ENCODE results near the gene EED.

EED gene

GRCh38 chr11:86251345-86251744 lies 6.8 kb downstream of the EED start:
- DNase-seq (ENCODE audit: low spot score) = no peak
- TF ChIP-seq, protein P1, sequence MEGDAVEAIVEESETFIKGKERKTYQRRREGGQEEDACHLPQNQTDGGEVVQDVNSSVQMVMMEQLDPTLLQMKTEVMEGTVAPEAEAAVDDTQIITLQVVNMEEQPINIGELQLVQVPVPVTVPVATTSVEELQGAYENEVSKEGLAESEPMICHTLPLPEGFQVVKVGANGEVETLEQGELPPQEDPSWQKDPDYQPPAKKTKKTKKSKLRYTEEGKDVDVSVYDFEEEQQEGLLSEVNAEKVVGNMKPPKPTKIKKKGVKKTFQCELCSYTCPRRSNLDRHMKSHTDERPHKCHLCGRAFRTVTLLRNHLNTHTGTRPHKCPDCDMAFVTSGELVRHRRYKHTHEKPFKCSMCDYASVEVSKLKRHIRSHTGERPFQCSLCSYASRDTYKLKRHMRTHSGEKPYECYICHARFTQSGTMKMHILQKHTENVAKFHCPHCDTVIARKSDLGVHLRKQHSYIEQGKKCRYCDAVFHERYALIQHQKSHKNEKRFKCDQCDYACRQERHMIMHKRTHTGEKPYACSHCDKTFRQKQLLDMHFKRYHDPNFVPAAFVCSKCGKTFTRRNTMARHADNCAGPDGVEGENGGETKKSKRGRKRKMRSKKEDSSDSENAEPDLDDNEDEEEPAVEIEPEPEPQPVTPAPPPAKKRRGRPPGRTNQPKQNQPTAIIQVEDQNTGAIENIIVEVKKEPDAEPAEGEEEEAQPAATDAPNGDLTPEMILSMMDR (IDR thresholded peaks at IDR 0.05; ENCODE audit: extremely low read depth, missing control alignments) = no peak

DNA sequence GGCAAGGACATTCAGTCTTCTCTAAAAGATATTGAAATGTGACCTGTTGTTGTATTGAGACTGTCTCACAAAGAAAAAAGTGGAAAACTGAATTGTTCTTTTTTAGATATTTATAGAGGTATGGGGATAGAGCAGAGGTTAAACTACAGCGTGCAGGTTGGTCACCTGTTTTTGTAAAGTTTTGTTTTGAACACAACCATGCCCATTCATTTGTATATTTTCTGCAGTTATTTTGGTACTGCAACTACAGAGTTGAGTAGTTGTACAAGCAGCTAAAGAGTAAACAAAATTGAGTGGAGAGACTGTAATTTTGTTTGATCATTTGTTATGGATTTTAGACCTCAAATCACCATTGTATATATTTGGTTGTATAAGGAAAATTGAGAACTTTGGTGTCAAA lies 11.3 kb downstream of the EED start:
- peak; percentile 25 for DNase-seq (ENCODE audit: low spot score)
- TF ChIP-seq, protein P1 (IDR thresholded peaks at IDR 0.05; ENCODE audit: extremely low read depth, missing control alignments) = no peak

DNA sequence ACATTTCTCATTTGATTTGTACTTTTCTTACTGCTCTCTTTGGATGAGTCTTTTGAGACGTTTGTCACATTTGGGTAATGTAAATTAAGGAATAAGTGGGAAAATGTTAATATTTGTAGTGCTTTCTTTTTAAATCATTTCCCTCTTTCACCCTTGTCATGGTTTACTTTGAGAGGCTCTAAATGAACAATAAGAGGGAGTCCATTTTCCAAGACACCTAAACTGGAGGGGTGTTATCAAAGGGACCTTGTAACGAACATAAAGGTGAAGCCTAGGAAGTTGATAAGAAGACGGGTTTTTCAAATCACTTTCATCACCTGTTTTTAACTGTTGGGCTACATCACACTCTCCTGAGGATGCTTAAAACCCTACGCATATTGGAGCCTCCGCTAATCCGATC lies 12.1 kb downstream of the EED start:
- DNase-seq (ENCODE audit: low spot score) = no peak
- TF ChIP-seq, protein P1 (IDR thresholded peaks at IDR 0.05; ENCODE audit: extremely low read depth, missing control alignments) = no peak

DNA sequence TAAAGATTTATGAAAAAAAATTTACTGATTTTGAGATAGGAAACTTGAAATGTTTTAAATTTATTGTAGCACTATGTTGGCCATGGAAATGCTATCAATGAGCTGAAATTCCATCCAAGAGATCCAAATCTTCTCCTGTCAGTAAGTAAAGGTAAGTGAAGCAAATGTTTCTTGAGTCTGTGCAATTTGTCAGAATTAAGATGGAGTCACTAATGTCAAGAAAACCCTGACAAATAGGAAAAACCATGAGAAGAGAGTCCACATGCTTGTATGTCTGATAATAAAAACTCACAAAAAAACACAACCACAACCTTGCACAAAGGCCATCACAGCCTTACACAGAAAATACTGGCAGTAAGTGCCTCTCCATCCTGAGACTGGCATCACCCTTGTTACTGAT lies 12.9 kb downstream of the EED start:
- DNase-seq (ENCODE audit: low spot score) = no peak
- TF ChIP-seq, protein P1 (IDR thresholded peaks at IDR 0.05; ENCODE audit: extremely low read depth, missing control alignments) = no peak

DNA sequence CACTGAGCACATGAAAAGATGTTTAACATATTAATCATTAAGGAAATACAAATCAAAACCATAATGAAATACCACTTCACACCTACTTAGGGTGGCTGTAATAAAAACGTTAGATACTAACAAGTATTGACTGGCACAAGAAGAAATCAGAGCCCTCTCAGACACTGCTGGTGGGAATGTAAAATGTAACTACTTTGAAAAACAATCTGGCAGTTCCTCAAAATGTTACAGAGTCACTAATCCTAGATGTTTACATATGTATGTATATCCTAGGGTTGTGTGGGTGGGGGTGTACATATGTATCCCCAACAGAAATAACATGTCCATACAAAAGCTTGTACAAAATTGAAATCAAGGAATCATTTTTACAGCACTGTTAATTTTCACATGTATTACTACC lies 15.2 kb downstream of the EED start:
- TF ChIP-seq, protein P1 (IDR thresholded peaks at IDR 0.05; ENCODE audit: extremely low read depth, missing control alignments) = no peak

DNA sequence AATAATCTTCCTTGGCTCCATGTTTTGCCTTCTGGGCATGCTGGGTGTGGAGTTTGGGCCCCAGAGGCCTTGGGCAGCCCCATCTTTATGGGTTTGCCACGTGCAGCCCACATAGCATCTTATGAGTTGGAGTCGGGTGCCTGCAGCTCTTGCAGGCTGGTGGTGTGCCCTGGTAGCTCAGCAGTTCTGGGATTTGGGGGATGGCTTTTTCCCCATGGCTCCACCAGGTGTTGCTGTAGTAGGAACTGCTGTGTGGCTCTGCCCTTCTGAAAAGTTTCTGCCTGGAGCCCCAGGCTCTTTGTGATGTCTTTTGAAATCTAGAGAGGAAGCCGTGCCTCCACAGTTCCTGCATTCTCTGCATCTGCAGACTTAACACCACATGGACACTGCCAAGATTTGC lies 16.8 kb downstream of the EED start:
- no peak for DNase-seq (ENCODE audit: low spot score)

More for the DNA sequence above, 15.2 kb downstream of the EED start:
- DNase-seq (ENCODE audit: low spot score) = no peak

DNA sequence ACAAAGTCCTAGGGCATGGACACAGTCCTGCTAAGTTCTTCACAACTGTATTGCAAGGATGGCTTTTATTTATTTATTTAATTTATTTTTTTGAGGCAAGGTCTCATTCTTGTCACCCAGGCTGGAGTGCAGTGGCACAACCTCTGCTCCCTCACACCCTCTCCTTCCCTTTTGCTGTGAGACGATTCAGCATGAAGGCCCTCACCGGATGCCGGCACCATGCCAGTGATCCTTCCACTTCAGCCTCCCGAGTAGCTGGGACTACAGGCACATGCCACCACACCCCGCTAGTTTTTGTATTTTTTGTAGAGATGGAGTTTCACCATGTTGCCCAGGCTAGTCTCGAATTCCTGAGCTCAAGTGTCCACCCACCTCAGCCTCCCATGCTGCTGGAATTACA lies 17.8 kb downstream of the EED start:
- DNase-seq (ENCODE audit: low spot score) = no peak
- TF ChIP-seq, protein P1 (IDR thresholded peaks at IDR 0.05; ENCODE audit: extremely low read depth, missing control alignments) = no peak

More for the DNA sequence above, 16.8 kb downstream of the EED start:
- TF ChIP-seq, protein P1 (IDR thresholded peaks at IDR 0.05; ENCODE audit: extremely low read depth, missing control alignments) = no peak
